Measurements from ENCODE around the gene ARID3A.

Gene ARID3A

DNA sequence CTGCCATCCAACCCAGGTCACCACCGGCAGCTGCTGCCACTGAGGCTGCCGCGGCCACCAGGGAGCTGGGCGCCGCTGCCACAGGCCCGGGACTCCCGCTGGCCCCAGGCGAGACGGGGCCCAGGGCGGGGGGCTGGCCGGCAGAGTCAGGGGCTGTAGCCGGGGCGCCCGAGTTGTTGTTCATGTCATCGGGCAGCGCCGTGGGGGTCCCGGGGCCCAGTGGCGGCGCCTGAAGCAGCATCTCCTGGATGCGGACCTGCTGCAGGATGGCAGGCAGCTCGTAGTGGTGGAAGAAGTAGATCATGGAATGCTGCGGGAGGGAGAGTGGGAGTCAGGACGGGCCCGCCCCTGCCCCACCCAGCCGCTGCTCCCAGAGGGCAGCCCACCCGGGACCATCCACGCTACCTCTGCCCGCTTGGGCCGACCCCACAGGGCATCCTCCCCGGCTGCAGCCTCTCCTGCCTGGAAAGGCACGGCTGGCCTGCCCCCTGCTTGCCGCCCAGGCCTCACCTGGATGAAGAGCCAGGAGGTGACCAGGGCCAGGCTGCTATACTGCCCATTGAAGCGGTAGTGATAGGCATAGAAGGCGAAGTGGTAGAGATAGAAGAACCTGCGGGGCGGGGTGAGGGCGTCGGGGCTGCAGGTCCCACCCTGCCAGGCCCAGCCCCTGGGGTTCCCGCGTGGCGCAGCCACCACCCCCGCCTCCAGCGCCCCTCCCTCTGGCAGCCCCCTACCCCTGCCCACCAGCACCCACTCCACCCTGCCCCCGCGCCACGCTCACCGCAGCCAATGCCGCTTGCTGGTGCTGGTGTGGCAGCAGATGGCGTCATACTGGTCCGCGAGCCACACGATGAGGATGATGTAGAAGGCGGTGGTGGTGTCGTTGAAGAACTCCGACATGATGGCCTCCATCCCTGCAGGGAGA lies 85.0 kb downstream of the ARID3A start:
- no peak overlapping the region for H3K27ac ChIP-seq
- TF ChIP-seq, protein P1, sequence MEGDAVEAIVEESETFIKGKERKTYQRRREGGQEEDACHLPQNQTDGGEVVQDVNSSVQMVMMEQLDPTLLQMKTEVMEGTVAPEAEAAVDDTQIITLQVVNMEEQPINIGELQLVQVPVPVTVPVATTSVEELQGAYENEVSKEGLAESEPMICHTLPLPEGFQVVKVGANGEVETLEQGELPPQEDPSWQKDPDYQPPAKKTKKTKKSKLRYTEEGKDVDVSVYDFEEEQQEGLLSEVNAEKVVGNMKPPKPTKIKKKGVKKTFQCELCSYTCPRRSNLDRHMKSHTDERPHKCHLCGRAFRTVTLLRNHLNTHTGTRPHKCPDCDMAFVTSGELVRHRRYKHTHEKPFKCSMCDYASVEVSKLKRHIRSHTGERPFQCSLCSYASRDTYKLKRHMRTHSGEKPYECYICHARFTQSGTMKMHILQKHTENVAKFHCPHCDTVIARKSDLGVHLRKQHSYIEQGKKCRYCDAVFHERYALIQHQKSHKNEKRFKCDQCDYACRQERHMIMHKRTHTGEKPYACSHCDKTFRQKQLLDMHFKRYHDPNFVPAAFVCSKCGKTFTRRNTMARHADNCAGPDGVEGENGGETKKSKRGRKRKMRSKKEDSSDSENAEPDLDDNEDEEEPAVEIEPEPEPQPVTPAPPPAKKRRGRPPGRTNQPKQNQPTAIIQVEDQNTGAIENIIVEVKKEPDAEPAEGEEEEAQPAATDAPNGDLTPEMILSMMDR (conservative IDR thresholded peaks at IDR 0.05) = no peak
- TF ChIP-seq ZFX (IDR thresholded peaks at IDR 0.05) = no peak

DNA sequence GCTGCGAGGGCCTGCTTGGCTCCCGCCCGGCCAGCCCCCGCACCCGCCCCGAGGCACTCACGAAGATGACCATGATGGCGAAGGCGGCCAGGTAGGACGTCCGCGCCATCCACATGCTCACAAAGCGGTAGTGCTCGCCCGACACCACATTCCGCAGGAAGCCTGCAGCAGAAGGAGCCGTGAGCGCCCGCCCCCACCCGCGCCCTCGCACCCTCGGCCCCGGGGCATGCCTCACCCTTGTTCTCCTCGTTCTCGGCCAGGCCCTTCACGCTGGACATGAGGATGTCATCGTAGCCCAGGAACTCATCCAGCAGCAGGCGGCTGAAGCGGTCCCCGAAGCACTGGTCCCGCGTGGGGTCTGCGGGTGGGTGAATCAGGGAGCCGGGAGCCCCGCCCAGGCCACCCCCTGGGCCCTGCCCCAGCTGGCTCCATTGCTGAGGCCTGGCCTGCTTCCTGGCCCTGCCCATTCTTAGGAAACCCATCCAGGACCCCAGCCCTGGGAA lies 86.0 kb downstream of the ARID3A start:
- TF ChIP-seq ZFX (IDR thresholded peaks at IDR 0.05) = no peak
- TF ChIP-seq, protein P1 (conservative IDR thresholded peaks at IDR 0.05) = no peak
- H3K27ac ChIP-seq = no peak overlapping the region

GRCh38 chr19:1012334-1012733 lies 86.5 kb downstream of the ARID3A start:
- no peak overlapping the region for H3K27ac ChIP-seq
- TF ChIP-seq ZFX (IDR thresholded peaks at IDR 0.05) = no peak
- TF ChIP-seq, protein P1 (conservative IDR thresholded peaks at IDR 0.05) = no peak

DNA sequence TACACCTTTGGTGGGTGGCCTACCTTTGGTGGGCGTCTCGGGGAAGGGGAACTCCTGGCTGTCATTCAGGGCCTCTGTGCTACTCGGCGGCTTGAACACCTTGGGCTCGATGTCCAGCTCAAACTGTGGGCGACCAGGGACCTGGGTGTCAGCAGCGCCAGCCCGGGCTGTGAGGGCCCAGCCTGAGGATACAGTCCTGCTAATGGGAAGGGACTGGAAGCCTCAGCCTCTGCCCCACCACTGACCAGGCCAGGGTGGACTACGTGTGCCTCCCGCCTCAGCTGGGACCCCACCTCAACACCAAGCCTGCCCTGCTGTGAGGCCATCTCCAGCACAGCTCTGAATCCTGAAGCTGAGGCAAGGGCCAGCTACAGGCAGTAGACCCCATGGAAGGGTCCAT lies 87.4 kb downstream of the ARID3A start:
- TF ChIP-seq, protein P1 (conservative IDR thresholded peaks at IDR 0.05) = no peak
- TF ChIP-seq ZFX (IDR thresholded peaks at IDR 0.05) = no peak
- no peak overlapping the region for H3K27ac ChIP-seq

DNA sequence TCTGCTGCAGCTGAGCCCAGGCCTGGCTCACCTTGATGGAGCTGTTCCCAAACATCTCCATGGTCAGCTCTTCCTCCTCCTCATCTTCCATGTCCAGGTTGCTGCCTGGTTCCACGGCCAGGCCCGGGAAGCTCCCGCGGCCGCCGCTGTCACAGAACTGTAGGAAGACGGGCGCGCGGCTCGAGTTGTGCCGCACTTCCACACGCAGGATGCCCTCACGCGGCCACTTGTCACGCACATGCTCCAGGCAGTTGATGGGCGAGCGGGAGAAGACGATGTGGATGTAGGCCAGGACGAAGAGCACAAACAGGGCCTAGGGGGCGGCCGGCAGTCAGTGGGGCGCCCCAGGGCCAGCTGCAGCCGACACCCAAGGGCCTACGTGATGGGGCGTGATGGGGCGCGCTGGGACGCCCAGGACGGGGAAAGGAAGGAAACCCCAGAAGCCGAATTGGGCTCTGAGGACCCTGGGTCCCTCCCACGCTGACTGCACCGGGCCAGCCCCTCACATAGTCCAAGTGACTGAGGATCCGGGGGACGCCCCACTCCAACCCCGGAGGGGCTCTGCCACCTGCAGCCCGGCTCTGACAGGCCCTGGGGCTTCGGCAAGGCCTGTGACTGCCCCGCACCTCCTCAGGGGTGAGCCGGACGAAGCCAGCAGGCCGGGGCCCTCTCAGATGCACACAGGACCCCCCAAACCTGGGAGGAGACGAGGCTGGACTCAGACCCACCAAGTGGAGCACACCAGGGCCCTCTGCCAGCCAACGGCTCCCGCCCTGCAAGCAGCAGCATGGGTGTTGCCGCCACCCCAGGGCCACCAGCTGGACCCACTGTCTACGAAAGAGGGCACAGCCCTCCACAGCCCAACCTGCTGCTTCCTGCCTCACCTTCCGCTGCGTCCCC lies 88.6 kb downstream of the ARID3A start:
- TF ChIP-seq, protein P1 (conservative IDR thresholded peaks at IDR 0.05) = no peak
- TF ChIP-seq ZFX (IDR thresholded peaks at IDR 0.05) = no peak
- no peak overlapping the region for H3K27ac ChIP-seq

GRCh38 chr19:1015061-1015781 lies 89.4 kb downstream of the ARID3A start:
- no peak overlapping the region for H3K27ac ChIP-seq
- TF ChIP-seq, protein P1 (conservative IDR thresholded peaks at IDR 0.05) = no peak
- no peak for TF ChIP-seq ZFX (IDR thresholded peaks at IDR 0.05)
